Measurements from ENCODE around the gene UROC1.

The UROC1 gene

DNA sequence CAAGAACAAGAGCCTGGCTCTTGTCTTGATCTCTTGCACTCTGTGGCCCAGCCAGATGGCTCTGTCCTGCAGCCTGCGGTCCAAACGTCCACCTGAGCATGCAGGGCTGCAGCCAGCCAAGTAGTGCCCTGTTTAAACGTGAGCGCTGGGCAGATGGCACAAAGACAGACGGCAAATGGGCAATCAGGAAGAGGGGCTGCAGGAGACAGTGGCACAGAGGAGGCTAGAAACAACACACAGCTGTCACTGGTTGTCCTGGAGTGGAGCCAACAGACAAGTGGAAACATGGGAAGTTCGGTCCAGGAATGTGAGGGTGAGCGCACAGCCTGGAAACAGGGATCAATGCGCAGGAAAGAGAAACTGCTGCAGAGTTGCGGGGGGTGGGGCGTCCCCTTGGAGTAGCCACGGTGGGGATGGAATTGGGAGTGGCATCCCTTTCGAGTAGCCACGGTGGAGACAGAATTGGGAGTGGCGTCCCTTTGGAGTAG, 31.2 kb downstream of the UROC1 start:
- TF ChIP-seq, protein P1, sequence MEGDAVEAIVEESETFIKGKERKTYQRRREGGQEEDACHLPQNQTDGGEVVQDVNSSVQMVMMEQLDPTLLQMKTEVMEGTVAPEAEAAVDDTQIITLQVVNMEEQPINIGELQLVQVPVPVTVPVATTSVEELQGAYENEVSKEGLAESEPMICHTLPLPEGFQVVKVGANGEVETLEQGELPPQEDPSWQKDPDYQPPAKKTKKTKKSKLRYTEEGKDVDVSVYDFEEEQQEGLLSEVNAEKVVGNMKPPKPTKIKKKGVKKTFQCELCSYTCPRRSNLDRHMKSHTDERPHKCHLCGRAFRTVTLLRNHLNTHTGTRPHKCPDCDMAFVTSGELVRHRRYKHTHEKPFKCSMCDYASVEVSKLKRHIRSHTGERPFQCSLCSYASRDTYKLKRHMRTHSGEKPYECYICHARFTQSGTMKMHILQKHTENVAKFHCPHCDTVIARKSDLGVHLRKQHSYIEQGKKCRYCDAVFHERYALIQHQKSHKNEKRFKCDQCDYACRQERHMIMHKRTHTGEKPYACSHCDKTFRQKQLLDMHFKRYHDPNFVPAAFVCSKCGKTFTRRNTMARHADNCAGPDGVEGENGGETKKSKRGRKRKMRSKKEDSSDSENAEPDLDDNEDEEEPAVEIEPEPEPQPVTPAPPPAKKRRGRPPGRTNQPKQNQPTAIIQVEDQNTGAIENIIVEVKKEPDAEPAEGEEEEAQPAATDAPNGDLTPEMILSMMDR (IDR thresholded peaks at IDR 0.05) = no peak
- TF ChIP-seq ZFX (IDR thresholded peaks at IDR 0.05; ENCODE audit: borderline replicate concordance) = no peak
- no peak overlapping the region for H3K27ac ChIP-seq

DNA sequence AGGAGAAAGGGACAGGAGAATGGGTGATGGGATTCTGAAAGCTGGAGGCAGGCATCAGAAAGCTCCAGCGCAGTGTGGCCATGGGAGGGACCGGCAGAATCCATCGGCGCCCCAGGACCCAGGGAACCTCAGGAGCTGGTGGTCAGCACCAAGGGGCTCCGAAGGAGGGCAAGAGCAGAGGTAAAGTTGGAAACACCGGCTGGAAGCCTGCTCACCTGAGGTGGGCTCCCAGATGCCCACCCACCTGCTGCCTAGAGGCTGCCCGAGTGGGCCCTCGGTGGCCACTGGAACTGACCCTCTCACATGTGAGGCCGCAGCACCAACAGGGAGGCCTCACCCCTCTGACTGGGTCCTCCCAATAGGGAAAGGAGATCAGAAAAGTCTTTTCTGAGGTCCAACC, 31.6 kb downstream of the UROC1 start:
- no peak overlapping the region for H3K27ac ChIP-seq
- TF ChIP-seq, protein P1 (IDR thresholded peaks at IDR 0.05) = no peak
- TF ChIP-seq ZFX (IDR thresholded peaks at IDR 0.05; ENCODE audit: borderline replicate concordance) = no peak

DNA sequence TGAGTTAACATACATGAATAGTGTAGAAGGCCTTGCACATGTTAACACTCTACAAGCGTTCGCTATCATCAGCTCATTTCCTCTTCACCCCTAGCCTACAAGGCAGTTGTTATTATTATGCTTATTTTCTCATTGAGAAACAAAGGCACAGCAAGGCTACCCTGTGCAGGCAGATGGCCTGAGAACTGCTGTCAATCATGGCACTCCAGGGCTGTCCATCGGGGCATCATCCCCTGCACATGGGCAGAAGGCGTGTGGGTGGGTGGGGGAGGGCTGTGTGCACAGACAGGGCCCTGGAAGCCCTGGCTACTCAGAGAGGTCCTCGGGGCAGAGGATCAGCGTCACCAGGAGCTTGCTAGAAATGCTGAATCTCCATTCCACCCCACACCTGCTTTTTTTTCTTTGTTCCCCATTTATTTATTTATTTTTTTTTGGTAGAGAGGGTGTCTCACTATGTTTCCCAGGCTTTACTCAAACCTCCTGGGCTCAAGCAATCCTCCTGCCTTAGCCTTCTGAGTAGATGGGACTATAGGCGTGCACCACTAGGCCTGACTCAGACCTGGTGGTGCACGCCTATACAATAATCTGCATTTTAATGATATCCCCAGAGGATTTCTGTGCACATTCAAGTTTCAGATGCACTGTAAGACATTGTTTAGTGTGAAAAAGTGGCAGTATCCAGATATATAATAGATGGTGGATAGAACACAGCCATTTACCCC, 32.2 kb downstream of the UROC1 start:
- H3K27ac ChIP-seq = no peak overlapping the region
- no peak for TF ChIP-seq ZFX (IDR thresholded peaks at IDR 0.05; ENCODE audit: borderline replicate concordance)
- TF ChIP-seq, protein P1 (IDR thresholded peaks at IDR 0.05) = no peak

DNA sequence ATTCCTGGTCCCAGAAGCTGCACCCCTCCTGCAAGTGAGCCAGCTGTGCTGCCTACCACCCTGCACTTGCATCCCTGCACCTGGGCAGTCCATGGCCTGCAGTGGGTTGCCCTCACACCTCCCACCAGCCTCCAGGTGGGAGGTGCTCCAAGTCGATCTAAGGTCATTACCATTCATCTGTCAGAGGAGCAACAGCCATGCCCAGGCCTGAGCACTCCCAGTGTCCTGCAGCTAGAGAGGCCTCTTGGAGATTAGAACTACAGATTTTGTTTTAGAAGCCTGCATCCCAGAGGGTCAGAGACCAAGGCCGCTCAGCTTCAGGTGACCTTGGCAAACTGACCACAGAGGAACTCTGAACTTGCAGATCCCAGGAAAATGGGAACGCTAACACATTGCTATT, 32.9 kb downstream of the UROC1 start:
- no peak overlapping the region for H3K27ac ChIP-seq
- TF ChIP-seq, protein P1 (IDR thresholded peaks at IDR 0.05) = no peak
- no peak for TF ChIP-seq ZFX (IDR thresholded peaks at IDR 0.05; ENCODE audit: borderline replicate concordance)

DNA sequence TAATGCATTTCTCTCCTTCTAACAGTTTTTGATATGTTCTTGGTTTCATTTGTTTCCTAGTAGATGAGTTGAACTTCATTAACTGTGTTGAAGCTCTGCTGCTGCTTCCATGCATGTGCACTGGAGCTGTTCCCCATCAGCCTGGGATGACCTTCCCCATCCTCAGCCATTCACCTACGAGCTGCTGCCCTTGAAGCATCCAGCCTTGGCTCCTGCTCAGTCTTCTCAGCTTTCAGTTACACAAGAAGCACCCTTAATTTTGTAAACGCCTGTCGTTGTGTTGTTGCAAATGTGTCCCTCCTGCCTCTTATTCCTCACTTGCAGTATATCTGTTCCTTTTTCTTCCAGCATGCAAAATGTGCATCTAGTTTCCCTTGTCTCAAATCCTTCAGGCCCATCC, 33.4 kb downstream of the UROC1 start:
- TF ChIP-seq ZFX (IDR thresholded peaks at IDR 0.05; ENCODE audit: borderline replicate concordance) = no peak
- TF ChIP-seq, protein P1 (IDR thresholded peaks at IDR 0.05) = no peak
- H3K27ac ChIP-seq = no peak overlapping the region

DNA sequence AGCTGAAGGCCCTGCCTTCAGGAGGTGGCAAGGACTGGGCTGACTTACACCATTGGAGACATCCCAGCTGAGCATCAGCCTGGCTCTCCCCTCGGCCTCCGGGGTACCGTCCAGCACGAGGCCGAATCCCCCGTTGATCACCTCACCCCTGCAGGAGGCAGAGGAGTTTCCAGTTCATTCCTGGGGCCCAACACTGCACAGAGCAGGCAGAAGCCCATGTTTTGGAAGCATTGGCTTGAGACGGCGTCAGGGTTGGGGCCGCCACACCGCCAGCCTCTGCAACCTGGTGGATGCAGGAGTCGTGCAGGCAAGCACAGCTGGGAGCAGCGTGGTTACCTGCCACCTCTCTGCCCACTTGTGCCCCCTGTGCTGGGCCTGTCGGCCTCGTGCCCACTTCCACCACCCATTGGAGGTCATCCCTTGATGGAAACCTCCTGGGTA, 34.2 kb downstream of the UROC1 start:
- no peak overlapping the region for H3K27ac ChIP-seq
- TF ChIP-seq, protein P1 (IDR thresholded peaks at IDR 0.05) = no peak
- no peak for TF ChIP-seq ZFX (IDR thresholded peaks at IDR 0.05; ENCODE audit: borderline replicate concordance)

DNA sequence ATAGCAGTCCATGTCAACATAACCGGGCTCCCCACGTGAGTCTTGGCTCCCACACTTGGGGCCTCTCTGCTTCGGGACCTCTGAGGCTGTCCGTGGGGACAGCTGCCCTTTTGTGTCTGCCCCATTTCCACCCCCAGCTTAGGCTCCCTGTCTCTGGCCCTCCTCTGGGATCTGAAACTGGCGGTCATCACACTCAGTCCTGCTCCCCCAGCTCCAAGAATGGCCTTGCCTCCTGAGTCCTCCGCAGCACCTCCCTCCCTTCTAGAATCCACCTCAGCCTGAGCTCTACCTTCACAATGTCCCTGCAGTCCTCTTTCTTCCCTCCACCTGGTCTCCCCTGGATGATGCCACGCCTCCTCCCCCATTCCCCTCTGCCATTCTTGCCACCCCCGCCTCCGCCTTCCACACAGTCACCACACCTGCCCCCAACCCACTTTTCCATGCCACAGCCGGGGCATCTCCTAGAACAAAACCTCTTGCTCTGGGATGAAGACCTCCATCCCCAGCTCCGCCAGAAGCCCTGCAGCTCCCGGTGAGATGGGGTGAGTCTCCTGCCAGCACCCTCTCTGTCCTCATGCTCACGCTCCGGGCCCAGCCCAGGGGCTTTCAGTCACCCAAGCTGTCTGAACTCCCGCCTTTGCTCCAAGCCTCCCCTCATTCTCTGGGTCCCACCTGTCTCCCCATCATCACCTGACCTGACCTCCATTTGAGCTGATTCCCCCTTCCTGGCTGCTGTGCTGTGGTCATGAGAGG, 34.9 kb downstream of the UROC1 start:
- no peak for TF ChIP-seq ZFX (IDR thresholded peaks at IDR 0.05; ENCODE audit: borderline replicate concordance)
- TF ChIP-seq, protein P1 (IDR thresholded peaks at IDR 0.05) = no peak
- no peak overlapping the region for H3K27ac ChIP-seq

Data from 22Rv1 (cell line).